H1 (cell line): ENCODE data around the gene ARHGEF11. TPM values are rescaled to one million over a fixed set of nuclear protein-coding genes. Genes with fewer than 3 reads are reported as not detected.

Source experiments
- CTCF ChIA-PET: fragments of 300-600 bp; sonication (Branson Sonifier 250); formaldehyde crosslinking; loops from one replicate; lab custom pipeline; 2021; ENCODE audit not compliant: partially characterized antibody; lab: Charles Lee
- POLR2A ChIA-PET: fragments of 300-600 bp; sonication (Branson Sonifier 250); formaldehyde crosslinking; loops from one replicate; lab custom pipeline; 2021; ENCODE audit warnings: inconsistent platforms; ENCODE audit not compliant: partially characterized antibody; lab: Charles Lee
- DNase-seq, 2 experiments: peaks; one replicate each; pipeline versions ENCODE4 v3.0.0 to v3.0.0-alpha.2; 2010 to 2022; ENCODE audit warnings: low spot score in 2 of 2, low read depth in 1 of 2, mixed read lengths in 1 of 2
- FAIRE-seq: peaks from 2 replicates; lab custom pipeline; 2011; peaks lifted over from hg19 to GRCh38; lab: Jason Lieb, UNC
- H2AFZ ChIP-seq: 2 replicates; pipeline ENCODE4 v1.8.1; 2012; ENCODE audit warnings: low read length, inconsistent platforms
- H2AK5ac ChIP-seq: 2 replicates; pipeline ENCODE4 v1.6.1; 2013; ENCODE audit warnings: low read depth, low read length
- H2BK120ac ChIP-seq: replicated peaks from 2 replicates; pipeline ENCODE3; 2013; ENCODE audit warnings: low read depth, low read length, inconsistent platforms
- H2BK12ac ChIP-seq: 2 replicates; pipeline ENCODE4 v1.6.1; 2013; ENCODE audit warnings: low read depth, low read length
- H2BK15ac ChIP-seq: 2 replicates; pipeline ENCODE4 v1.6.1; 2013; ENCODE audit warnings: low read length
- H2BK20ac ChIP-seq: 2 replicates; pipeline ENCODE4 v1.6.1; 2013; ENCODE audit warnings: low read length
- H2BK5ac ChIP-seq: 2 replicates; pipeline ENCODE4 v1.6.1; 2013; ENCODE audit warnings: low read depth, low read length
- H3K14ac ChIP-seq: 2 replicates; pipeline ENCODE4 v1.6.1; 2013; ENCODE audit warnings: inconsistent platforms; ENCODE audit not compliant: insufficient read length
- H3K18ac ChIP-seq: 2 replicates; pipeline ENCODE4 v1.6.1; 2013; ENCODE audit warnings: low read length; ENCODE audit errors: extremely low read depth
- H3K23ac ChIP-seq: 2 replicates; pipeline ENCODE4 v1.6.1; 2013; ENCODE audit warnings: inconsistent platforms; ENCODE audit not compliant: insufficient read length
- H3K23me2 ChIP-seq: 2 replicates; pipeline ENCODE4 v1.6.1; 2013; ENCODE audit warnings: low read depth, low read length
- H3K27ac ChIP-seq: 2 replicates; pipeline ENCODE4 v1.6.1; 2011; ENCODE audit warnings: low read depth, low read length, inconsistent platforms
- H3K27me3 ChIP-seq, 4 experiments: replicated peaks in 1 of 4; 1 replicate in 1 of 4; 2 replicates in 3 of 4; pipeline versions ENCODE4 v1.6.1 to v1.8.1; 2011 to 2013; ENCODE audit warnings: low read length in 3 of 4, mild to moderate bottlenecking in 3 of 4, inconsistent platforms in 2 of 4, mixed read lengths in 2 of 4, moderate library complexity in 1 of 4; ENCODE audit not compliant: control insufficient read depth in 3 of 4, insufficient read depth in 3 of 4; ENCODE audit errors: extremely low read depth in 1 of 4
- H3K36me3 ChIP-seq, 4 experiments: 2 replicates each; pipeline versions ENCODE4 v1.6.1 to v1.8.1; 2011 to 2013; ENCODE audit warnings: mild to moderate bottlenecking in 4 of 4, low read length in 3 of 4, moderate library complexity in 2 of 4, control low read depth in 1 of 4, inconsistent platforms in 1 of 4; ENCODE audit not compliant: insufficient read depth in 4 of 4, control insufficient read depth in 2 of 4
- H3K4ac ChIP-seq: replicated peaks from 2 replicates; pipeline ENCODE3; 2013; ENCODE audit warnings: low read length, low read depth, mixed read lengths, inconsistent platforms; ENCODE audit not compliant: insufficient read length
- H3K4me1 ChIP-seq, 4 experiments: replicated peaks in 1 of 4; 1 replicate in 1 of 4; 2 replicates in 3 of 4; pipeline versions ENCODE4 v1.6.1 to v1.8.1; 2011 to 2013; ENCODE audit warnings: low read length in 3 of 4, inconsistent platforms in 2 of 4, mixed read lengths in 1 of 4; ENCODE audit not compliant: insufficient read depth in 4 of 4, control insufficient read depth in 3 of 4
- H3K4me2 ChIP-seq, 2 experiments: 2 replicates each; pipeline versions ENCODE4 v1.6.1 to v1.8.1; 2011 to 2013; ENCODE audit warnings: low read depth in 2 of 2, low read length in 2 of 2, control low read depth in 1 of 2, inconsistent platforms in 1 of 2, mild to moderate bottlenecking in 1 of 2; ENCODE audit not compliant: insufficient read depth in 1 of 2
- H3K4me3 ChIP-seq, 4 experiments: fragments of 200-600, 300-600 bp in 1 of 4; sonication (generic), shearing (Covaris generic), sonication (Bioruptor Twin) in 1 of 4; 2 replicates each; pipeline versions ENCODE4 v1.5.1 to v1.8.1; 2011 to 2016; ENCODE audit warnings: low read length in 4 of 4, low read depth in 3 of 4, control low read depth in 2 of 4, inconsistent platforms in 2 of 4, mild to moderate bottlenecking in 2 of 4, mixed read lengths in 1 of 4, moderate library complexity in 1 of 4; ENCODE audit not compliant: insufficient read depth in 2 of 4; ENCODE audit errors: extremely low read depth in 1 of 4
- H3K56ac ChIP-seq: replicated peaks from 2 replicates; pipeline ENCODE3; 2013; ENCODE audit warnings: low read depth, mild to moderate bottlenecking, mixed read lengths, low read length, inconsistent platforms; ENCODE audit not compliant: insufficient read length
- H3K79me1 ChIP-seq: 2 replicates; pipeline ENCODE4 v1.6.1; 2013; ENCODE audit warnings: low read depth, low read length, control low read depth
- H3K79me2 ChIP-seq, 2 experiments: 2 replicates each; pipeline versions ENCODE4 v1.6.1 to v1.8.1; 2012 to 2013; ENCODE audit warnings: low read length in 2 of 2, mild to moderate bottlenecking in 2 of 2, inconsistent platforms in 1 of 2; ENCODE audit not compliant: insufficient read depth in 2 of 2, control insufficient read depth in 1 of 2
- H3K9ac ChIP-seq, 4 experiments: replicated peaks in 1 of 4; 1 replicate in 1 of 4; 2 replicates in 3 of 4; pipeline versions ENCODE4 v1.6.1 to v1.8.1; 2011 to 2013; ENCODE audit warnings: low read depth in 3 of 4, low read length in 3 of 4, control low read depth in 2 of 4, mild to moderate bottlenecking in 2 of 4, moderate library complexity in 2 of 4, inconsistent platforms in 1 of 4; ENCODE audit errors: extremely low read depth in 1 of 4
- H3K9me3 ChIP-seq, 2 experiments: 2 replicates each; pipeline versions ENCODE4 v1.6.1 to v1.8.1; 2012 to 2013; ENCODE audit warnings: mild to moderate bottlenecking in 2 of 2, moderate library complexity in 2 of 2, control low read depth in 1 of 2, inconsistent platforms in 1 of 2, low read depth in 1 of 2, low read length in 1 of 2, mixed read lengths in 1 of 2; ENCODE audit not compliant: insufficient read depth in 2 of 2
- H4K20me1 ChIP-seq, 2 experiments: replicated peaks in 1 of 2; 2 replicates each; pipeline versions ENCODE3 to v1.8.1; 2011 to 2013; ENCODE audit warnings: inconsistent platforms in 2 of 2, low read length in 2 of 2, mild to moderate bottlenecking in 1 of 2; ENCODE audit not compliant: insufficient read depth in 2 of 2, control insufficient read depth in 1 of 2
- H4K5ac ChIP-seq: 2 replicates; pipeline ENCODE4 v1.6.1; 2013; ENCODE audit warnings: low read length, low read depth, mixed read lengths, inconsistent platforms; ENCODE audit not compliant: insufficient read length
- H4K8ac ChIP-seq: 2 replicates; pipeline ENCODE4 v1.8.0; 2013; ENCODE audit warnings: mild to moderate bottlenecking, moderate library complexity, low read length, inconsistent platforms; ENCODE audit not compliant: insufficient read depth; ENCODE audit errors: extremely low read depth
- H4K91ac ChIP-seq: replicated peaks from 2 replicates; pipeline ENCODE3; 2013; ENCODE audit warnings: low read length, mixed read lengths, inconsistent platforms; ENCODE audit not compliant: insufficient read length
- BACH1 ChIP-seq: IDR thresholded peaks from 2 replicates; pipeline ENCODE4 v1.6.1; 2012; ENCODE audit warnings: low read length, improper control_type of control experiment
- CBX5 ChIP-seq: fragments of 300-800, 300-1000 bp; sonication (generic); IDR thresholded peaks from 2 replicates; pipeline ENCODE4 v1.7.1; 2016; ENCODE audit warnings: antibody characterized with exemption, low read length, low read depth
- EP300 ChIP-seq, 2 experiments: IDR thresholded peaks; 1 replicate in 1 of 2; 2 replicates in 1 of 2; pipeline ENCODE4 v1.6.1; 2011 to 2012; ENCODE audit warnings: low read depth in 2 of 2, low read length in 2 of 2, mild to moderate bottlenecking in 2 of 2, borderline replicate concordance in 1 of 2, inconsistent platforms in 1 of 2, moderate library complexity in 1 of 2
- GABPA ChIP-seq: IDR thresholded peaks from 2 replicates; pipeline ENCODE4 v1.6.1; 2011; ENCODE audit warnings: mild to moderate bottlenecking, low read length, moderate library complexity, borderline replicate concordance; ENCODE audit not compliant: insufficient read depth
- GTF2F1 ChIP-seq: IDR thresholded peaks from 2 replicates; pipeline ENCODE4 v1.6.1; 2012; ENCODE audit warnings: low read depth, low read length, improper control_type of control experiment, borderline replicate concordance
- PHF8 ChIP-seq: fragments of 200-600 bp; sonication (generic); conservative IDR thresholded peaks from 2 replicates; pipeline ENCODE4 v1.7.1; 2012; ENCODE audit warnings: low read depth, mild to moderate bottlenecking, inconsistent platforms, low read length, moderate library complexity
- RXRA ChIP-seq: IDR thresholded peaks from 2 replicates; pipeline ENCODE4 v1.6.1; 2011; ENCODE audit warnings: low read depth, mild to moderate bottlenecking, low read length, moderate library complexity; ENCODE audit not compliant: insufficient read depth
- SIN3A ChIP-seq, 2 experiments: IDR thresholded peaks in 1 of 2; conservative IDR thresholded peaks in 1 of 2; 2 replicates each; pipeline ENCODE4 v1.6.1; 2011 to 2012; ENCODE audit warnings: low read length in 2 of 2, improper control_type of control experiment in 1 of 2, low read depth in 1 of 2, mild to moderate bottlenecking in 1 of 2
- TBP ChIP-seq: IDR thresholded peaks from 2 replicates; pipeline ENCODE4 v1.6.1; 2011; ENCODE audit warnings: low read depth, low read length, improper control_type of control experiment
- YY1 ChIP-seq: IDR thresholded peaks from 2 replicates; pipeline ENCODE4 v1.6.1; 2011; ENCODE audit warnings: low read depth, mild to moderate bottlenecking, low read length
- WGBS, 2 experiments: shearing (Covaris generic) in 1 of 2; methylation state at CpG; one replicate each; pipeline versions ENCODE4 v1.1.6 to v1.1.7; 2013 to 2015; ENCODE audit warnings: low lambda C conversion rate in 2 of 2, mixed read lengths in 2 of 2, inconsistent platforms in 1 of 2, low coverage in 1 of 2, missing lambda C conversion rate in 1 of 2; ENCODE audit not compliant: insufficient replicate concordance in 2 of 2, insufficient coverage in 1 of 2, insufficient read length in 1 of 2; ENCODE audit errors: extremely low coverage in 1 of 2, missing lambda C conversion rate in 1 of 2; 5-methylcytosine and 5-hydroxymethylcytosine counted together
- polyA plus RNA-seq, 7 experiments: library from polyadenylated mRNA; depleted of rRNA in 3 of 7; stranded (reverse) in 5 of 7; unstranded in 2 of 7; fragments of >200 nt in 5 of 7; fragments of 200-250 nt in 2 of 7; gene quantifications; 1 replicate in 5 of 7; 2 replicates in 1 of 7; 4 replicates in 1 of 7; pipeline versions ENCODE4 v1.2.1 to v1.2.3, GENCODE V29; 2011 to 2013; ENCODE audit warnings: missing spikeins in 2 of 7, mixed read lengths in 2 of 7
- total RNA-seq: library from RNA; stranded (reverse); fragmentation: NEBNext Ultra II Directional; extraction: Animal tissue kit (Norgen Biotek cat#: 25700); gene quantifications from 2 replicates; pipeline ENCODE4 v1.2.1, GENCODE V29; 2021

Gene ARHGEF11
- total and polyA plus RNA-seq, 2 of the 8 experiments (the other 6 are each of a cell fraction or from before 2014, with no cell fraction given), result 19.9 to 33.1 TPM

GRCh38 chr1:156999596-157000320, 45.8 kb downstream of the ARHGEF11 start:
- no peak overlapping the region for H3K18ac ChIP-seq
- peaks cover 4 to 16% of the 10 kb centered on the region in 2 experiments for H4K20me1 ChIP-seq
- no peak overlapping the region for H2BK20ac ChIP-seq
- no peaks in the 10 kb centered on the region for H3K23me2 ChIP-seq
- no peak overlapping the region for H4K5ac ChIP-seq
- no peak overlapping the region for H2BK120ac ChIP-seq
- peak in 1 of 2 experiments; percentile 26 for DNase-seq
- H4K91ac ChIP-seq, result no peak overlapping the region
- no peak overlapping the region for H2BK15ac ChIP-seq
- H3K56ac ChIP-seq, result no peak overlapping the region
- no peak overlapping the region for H3K23ac ChIP-seq
- H3K79me1 ChIP-seq, result peaks cover 10% of the 10 kb centered on the region
- H3K4ac ChIP-seq, result no peak overlapping the region
- ChIA-PET CTCF (interaction anchor here (0.6 to 2.1 kb wide), 4 partner anchors 41 to 617 kb away, joined by 3 to 11 read pairs (median 3); no protein-coding TSS in a partner anchor), POLR2A (interaction anchor here (1.3 kb wide), 1 partner anchor 30 kb away, joined by 5 read pairs; no protein-coding TSS in a partner anchor)
- no peak overlapping the region for H3K9ac ChIP-seq
- no peak overlapping the region for H3K4me3 ChIP-seq
- H3K79me2 ChIP-seq, result peaks cover 6 to 58% of the 10 kb centered on the region in 2 experiments; a peak in 3 of 4 replicates
- H3K27ac ChIP-seq, result no peak overlapping the region
- H3K4me2 ChIP-seq, result no peak overlapping the region
- no peak overlapping the region for H4K8ac ChIP-seq
- no peaks in the 10 kb centered on the region for H3K9me3 ChIP-seq
- 92% methylated on average over 9 of the region's 9 CpGs; no CpG with 5 or more reads in 1 of the 2 experiments for WGBS, 2 experiments
- FAIRE-seq, result no peak
- H3K14ac ChIP-seq, result no peak overlapping the region
- peaks cover 2 to 18% (median 15%) of the 10 kb centered on the region in 4 experiments; a peak in 5 of 7 replicates for H3K4me1 ChIP-seq
- H2AFZ ChIP-seq, result no peak overlapping the region
- H3K27me3 ChIP-seq, result no peaks in the 10 kb centered on the region
- H3K36me3 ChIP-seq, result no peaks in the 10 kb centered on the region
- H2BK5ac ChIP-seq, result no peak overlapping the region
- H2AK5ac ChIP-seq, result no peak overlapping the region
- no peak overlapping the region for H2BK12ac ChIP-seq
- TF ChIP-seq YY1, result no peak
- no peak for TF ChIP-seq SIN3A (conservative IDR thresholded peaks at IDR 0.05 in 1 of 2, IDR thresholded peaks at IDR 0.05 in 1 of 2; ENCODE audit: low read depth in 1 of 2, low read length in 2 of 2)
- TF ChIP-seq GABPA, result no peak
- TF ChIP-seq GTF2F1, result no peak
- TF ChIP-seq TBP, result no peak
- TF ChIP-seq BACH1, result no peak
- TF ChIP-seq PHF8, result no peak
- TF ChIP-seq CBX5, result no peak
- TF ChIP-seq RXRA, result no peak
- TF ChIP-seq EP300 (IDR thresholded peaks at IDR 0.05; ENCODE audit: borderline replicate concordance in 1 of 2, low read depth in 2 of 2, low read length in 2 of 2), result no peak
